C4-2B (cell line): ENCODE measurements around the gene TOR2A.

Experiments
- H3K27ac ChIP-seq: fragments of 450-650 bp; 2 replicates; pipeline ENCODE4 v1.5.1; 2017
- ZFX ChIP-seq: fragments of 450-650 bp; IDR thresholded peaks from 2 replicates; pipeline ENCODE4 v1.6.1; 2017
- TF ChIP-seq, protein P1 (sequence below): fragments of 450-650 bp; conservative IDR thresholded peaks from 2 replicates; pipeline ENCODE4 v1.5.1; 2017; ENCODE audit warnings: mild to moderate bottlenecking

TOR2A gene

DNA sequence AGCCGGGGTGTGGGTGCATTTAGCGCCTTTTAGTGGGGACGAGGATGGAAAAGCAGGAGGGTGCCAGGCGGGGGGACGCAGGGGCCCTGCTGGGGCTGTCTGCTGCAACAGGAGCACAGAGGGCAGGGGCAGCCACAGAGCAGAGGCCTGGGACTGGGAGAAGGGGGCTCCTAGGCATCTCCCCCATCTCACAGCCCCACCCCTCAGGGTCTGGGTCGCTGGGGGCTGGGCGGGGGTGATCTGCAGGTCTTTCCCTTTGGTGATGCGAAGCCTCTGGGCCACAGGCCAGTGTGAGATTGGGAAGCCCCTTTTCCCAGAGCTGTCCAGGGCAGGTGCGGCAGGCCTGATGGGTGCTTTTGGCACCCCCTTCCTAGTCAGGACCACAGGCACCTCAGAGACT lies 4.8 kb downstream of the TOR2A start:
- TF ChIP-seq ZFX = no peak
- TF ChIP-seq, protein P1, sequence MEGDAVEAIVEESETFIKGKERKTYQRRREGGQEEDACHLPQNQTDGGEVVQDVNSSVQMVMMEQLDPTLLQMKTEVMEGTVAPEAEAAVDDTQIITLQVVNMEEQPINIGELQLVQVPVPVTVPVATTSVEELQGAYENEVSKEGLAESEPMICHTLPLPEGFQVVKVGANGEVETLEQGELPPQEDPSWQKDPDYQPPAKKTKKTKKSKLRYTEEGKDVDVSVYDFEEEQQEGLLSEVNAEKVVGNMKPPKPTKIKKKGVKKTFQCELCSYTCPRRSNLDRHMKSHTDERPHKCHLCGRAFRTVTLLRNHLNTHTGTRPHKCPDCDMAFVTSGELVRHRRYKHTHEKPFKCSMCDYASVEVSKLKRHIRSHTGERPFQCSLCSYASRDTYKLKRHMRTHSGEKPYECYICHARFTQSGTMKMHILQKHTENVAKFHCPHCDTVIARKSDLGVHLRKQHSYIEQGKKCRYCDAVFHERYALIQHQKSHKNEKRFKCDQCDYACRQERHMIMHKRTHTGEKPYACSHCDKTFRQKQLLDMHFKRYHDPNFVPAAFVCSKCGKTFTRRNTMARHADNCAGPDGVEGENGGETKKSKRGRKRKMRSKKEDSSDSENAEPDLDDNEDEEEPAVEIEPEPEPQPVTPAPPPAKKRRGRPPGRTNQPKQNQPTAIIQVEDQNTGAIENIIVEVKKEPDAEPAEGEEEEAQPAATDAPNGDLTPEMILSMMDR = no peak
- no peak overlapping the region for H3K27ac ChIP-seq

DNA sequence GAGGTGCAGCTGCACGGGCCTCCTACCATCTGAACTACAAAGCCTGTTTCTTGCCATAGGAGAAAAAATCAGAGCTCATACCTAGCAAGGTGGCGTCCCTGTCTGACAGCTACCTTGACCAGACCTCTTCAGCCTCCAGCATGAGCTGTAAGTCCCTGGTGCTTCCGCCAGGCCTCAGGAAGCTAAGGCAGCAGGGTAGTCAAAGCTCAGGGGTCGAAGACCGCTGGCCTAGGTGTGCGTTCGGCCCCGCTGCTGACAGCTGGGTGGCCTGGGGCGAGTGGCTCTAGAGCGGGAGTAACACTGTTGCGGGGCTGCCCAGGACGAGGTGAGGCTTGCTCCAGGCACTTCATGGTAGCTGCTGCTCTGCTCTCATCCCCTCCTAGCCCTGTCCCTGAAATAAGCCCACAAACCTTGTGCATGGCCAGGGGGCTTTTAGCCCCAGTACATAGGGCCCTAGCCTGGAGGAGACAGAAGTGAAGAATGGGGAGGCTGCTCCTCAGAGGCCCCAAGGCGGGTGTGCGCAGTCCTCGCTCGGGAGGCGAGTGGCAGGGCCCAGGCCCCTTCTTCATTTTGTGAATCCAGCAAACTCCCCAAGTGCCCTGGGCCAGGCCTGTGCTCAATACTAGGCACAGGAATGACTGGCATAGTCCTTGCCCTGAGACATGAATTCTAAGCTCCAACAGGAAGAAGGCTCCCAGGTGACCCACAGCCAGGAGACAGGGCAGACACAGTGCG lies 5.4 kb downstream of the TOR2A start:
- no peak for TF ChIP-seq ZFX
- H3K27ac ChIP-seq = no peak overlapping the region

DNA sequence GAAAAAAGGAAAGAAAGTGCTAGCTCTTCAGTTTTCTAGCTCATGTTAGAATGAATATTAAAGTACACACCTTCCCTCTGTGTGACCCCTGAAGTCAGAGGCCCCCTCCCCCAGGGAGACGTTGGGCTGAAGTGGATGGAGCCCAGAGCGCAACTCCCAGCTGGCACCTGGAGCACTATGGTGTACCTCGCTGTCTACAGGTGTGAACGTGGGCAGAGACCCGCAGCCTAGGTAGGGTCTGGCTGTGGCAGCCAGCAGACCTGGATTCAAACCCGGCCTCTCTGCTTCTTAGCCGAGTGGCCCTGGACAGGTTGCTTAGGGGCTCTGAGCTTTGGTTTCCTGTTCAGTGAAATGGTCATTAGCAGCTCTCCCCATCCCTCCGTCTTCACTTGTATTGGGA lies 6.3 kb downstream of the TOR2A start:
- no peak overlapping the region for H3K27ac ChIP-seq
- TF ChIP-seq ZFX = no peak
- TF ChIP-seq, protein P1 = no peak

DNA sequence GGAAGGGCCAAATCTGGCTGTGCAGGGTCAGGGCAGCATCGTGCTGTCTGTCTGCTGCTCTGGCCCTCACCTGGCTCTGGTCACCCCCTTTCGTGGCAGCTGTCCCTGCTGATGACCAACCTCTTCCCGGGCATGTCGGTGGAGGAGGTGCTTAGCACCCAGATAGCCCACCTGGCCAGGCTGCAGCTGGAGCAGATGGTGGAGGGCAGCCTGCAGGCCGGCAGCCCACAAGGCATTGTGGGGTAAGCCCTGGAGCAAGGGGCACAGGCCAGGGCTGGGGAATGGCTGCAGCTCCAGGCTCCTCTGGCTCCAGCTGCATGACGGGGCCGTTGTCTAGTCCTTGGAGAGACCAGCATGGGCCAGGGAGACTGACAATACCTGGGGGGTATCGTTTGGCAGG lies 8.2 kb downstream of the TOR2A start:
- H3K27ac ChIP-seq = no peak overlapping the region
- TF ChIP-seq, protein P1 = no peak
- TF ChIP-seq ZFX = no peak

DNA sequence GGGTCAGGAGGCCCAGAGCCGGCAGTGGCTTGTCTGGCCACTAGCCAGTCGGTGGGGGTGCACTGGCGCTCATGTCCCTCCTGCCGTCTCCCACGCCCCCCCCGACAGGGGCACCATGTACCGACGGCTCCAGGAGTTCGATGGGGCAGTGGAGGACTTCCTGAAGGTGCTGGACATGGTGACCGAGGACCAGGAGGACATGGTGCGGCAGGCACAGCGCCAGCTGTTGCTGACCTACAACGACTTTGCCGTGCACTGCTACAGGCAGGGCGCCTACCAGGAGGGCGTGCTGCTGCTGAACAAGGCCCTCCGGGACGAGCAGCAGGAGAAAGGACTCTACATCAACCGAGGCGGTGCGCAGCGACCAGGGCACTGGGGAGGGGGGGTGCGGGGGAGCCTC lies 11.1 kb downstream of the TOR2A start:
- TF ChIP-seq ZFX = no peak
- TF ChIP-seq, protein P1 = no peak
- H3K27ac ChIP-seq = no peak overlapping the region

DNA sequence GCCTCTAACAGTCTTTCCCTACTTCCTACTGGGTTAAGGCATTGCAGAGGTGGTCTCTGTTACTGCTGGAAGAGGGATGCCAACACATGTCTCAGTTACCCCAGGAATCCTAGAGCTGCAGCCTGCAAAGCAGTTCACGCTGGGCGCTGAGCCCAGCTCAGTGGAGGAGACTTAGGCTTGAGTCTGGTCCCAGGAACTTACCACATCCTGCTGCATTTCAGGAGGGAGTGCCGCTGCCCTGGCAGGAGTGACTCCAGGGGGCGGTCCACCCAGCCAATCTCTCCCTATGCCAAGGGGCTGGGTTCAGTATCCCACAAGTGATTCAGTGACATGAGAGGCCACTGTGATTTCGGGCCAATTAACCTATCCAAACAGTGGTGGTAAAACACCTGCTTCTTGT lies 11.7 kb downstream of the TOR2A start:
- TF ChIP-seq ZFX = no peak
- TF ChIP-seq, protein P1 = no peak

DNA sequence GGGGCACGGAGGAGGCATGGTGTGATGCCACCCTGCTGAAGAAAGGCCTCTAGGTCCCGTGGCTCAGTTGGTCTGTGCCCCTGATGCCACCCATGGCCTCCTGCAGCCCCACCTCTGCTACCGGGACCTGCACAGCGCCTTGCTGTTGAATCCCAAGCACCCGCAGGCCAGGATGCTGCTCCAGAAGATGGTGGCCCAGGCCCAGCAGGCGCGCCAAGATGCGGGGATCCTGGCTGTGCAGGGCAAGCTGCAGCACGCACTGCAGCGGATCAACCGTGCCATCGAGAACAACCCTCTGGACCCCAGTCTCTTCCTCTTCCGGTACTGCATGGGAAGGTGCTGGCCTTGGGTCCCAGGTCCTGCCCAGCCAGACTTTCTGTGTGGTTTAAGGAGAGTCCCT lies 12.1 kb downstream of the TOR2A start:
- no peak for TF ChIP-seq ZFX
- TF ChIP-seq, protein P1 = no peak
- H3K27ac ChIP-seq = no peak overlapping the region

More for the DNA sequence above, 11.7 kb downstream of the TOR2A start:
- H3K27ac ChIP-seq = no peak overlapping the region

DNA sequence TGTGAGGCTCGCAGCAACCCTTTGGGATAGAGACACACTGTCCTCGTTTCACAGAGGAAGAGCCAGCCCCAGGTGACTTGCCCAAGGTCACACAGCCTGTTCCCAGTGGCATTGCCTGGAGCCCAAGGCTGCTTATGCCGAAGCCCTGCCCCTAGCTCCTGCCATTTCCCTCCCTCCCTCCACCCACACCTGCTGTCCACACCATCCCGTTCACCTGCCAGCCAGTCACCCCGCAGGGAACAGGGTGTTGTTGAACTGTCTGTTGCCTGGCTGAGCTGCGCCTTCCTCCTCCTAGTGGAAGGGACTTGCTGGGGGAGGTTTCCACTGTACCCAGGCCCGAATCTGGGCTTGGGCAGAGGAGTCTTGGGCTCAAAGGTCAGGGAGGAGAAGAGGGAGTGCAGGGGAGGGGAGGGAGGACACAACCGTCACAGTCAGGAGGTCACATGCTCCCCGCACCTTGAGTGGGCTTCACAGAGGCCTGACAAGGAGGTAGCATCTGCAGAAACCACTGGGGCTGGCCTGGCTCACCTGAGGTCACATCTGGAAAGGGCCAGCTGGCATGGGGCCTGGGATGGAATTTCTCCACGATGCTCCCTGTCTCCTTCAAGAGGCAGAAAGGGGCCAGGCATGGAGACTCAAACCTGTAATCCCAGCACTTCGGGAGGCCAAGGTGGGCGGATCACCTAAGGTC lies 12.9 kb downstream of the TOR2A start:
- no peak for TF ChIP-seq ZFX
- TF ChIP-seq, protein P1 = no peak
- no peak overlapping the region for H3K27ac ChIP-seq
